GM21529 (cell line): ENCODE data around the gene EMILIN3.

Experiments used
- ATAC-seq: cut with Tn5 transposase; IDR thresholded peaks from one replicate; pipeline ENCODE4 v1.9.1; 2021; ENCODE audit not compliant: unreplicated experiment

EMILIN3 gene, protein sequence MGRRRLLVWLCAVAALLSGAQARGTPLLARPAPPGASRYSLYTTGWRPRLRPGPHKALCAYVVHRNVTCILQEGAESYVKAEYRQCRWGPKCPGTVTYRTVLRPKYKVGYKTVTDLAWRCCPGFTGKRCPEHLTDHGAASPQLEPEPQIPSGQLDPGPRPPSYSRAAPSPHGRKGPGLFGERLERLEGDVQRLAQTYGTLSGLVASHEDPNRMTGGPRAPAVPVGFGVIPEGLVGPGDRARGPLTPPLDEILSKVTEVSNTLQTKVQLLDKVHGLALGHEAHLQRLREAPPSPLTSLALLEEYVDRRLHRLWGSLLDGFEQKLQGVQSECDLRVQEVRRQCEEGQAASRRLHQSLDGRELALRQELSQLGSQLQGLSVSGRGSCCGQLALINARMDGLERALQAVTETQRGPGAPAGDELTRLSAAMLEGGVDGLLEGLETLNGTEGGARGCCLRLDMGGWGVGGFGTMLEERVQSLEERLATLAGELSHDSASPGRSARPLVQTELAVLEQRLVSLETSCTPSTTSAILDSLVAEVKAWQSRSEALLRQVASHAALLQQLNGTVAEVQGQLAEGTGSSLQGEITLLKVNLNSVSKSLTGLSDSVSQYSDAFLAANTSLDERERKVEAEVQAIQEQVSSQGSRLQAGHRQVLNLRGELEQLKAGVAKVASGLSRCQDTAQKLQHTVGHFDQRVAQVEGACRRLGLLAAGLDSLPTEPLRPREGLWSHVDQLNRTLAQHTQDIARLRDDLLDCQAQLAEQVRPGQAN

DNA sequence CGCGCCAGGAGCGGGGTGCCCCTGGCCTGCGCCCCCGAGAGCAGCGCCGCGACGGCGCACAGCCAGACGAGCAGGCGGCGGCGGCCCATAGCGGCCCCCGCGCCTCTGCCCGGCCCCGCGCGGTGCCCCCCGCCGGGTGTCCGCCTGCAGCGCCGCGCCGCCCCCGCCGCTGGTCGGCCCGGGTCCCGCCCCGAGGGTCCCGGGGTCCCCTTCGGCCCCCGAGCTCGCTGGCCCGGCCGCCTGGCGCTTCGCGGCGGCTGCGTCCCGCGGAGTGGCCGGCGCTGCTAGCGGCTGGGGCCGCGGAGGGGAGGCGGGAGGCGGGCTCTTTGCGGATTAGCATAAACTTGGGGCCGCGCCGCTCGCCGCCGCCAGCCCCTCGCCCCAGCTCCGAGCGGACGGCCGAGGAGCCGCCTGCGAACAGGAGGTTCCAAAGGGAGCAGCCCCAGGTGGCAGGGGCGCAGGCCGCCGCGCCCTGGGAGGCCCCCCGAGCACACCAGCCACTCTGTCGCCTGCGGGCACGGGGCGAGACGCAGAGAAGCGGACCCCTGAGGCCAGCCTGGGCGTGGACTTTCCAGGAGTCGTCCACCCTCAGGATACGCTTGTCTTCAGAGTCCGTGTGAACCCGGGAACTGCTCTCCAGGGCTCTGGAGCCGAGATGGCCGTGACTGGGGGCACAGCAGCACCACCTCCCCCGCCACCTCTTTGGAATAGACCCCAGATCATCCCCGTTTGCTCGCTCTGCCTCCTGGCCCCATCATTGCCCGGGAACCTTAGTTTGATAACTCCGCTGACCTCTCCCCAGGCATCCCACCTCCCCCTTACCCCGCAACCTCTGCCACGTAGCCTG lies at the start of gene EMILIN3:
EMILIN3 (minus strand) TSS at position 273 of the 847 bp plus-strand sequence; CDS start at position 89, 184 bp downstream.
- no peak for ATAC-seq

DNA sequence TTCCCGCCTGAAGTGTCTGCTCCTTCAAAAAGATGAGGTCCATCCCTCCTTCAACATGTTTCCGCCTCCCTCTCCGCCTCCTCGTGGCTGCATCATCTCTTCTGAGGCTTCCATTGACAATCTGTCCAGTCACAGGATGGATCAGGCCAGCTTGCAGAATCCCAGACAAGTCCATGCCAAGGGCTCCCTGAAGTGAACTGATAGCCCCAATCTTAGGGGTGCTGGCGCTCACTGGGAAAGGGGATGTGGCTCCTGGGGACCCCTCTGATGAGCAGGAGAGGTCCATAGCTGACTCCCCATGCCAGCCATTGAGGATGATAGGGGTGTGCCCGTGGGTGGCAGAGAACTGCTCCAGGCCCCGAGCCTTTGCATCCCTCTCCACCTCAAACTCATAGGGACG lies 48.6 kb upstream of the EMILIN3 start:
- no peak for ATAC-seq

GRCh38 chr20:41413169-41413568 lies 46.6 kb upstream of the EMILIN3 start:
- no peak for ATAC-seq

DNA sequence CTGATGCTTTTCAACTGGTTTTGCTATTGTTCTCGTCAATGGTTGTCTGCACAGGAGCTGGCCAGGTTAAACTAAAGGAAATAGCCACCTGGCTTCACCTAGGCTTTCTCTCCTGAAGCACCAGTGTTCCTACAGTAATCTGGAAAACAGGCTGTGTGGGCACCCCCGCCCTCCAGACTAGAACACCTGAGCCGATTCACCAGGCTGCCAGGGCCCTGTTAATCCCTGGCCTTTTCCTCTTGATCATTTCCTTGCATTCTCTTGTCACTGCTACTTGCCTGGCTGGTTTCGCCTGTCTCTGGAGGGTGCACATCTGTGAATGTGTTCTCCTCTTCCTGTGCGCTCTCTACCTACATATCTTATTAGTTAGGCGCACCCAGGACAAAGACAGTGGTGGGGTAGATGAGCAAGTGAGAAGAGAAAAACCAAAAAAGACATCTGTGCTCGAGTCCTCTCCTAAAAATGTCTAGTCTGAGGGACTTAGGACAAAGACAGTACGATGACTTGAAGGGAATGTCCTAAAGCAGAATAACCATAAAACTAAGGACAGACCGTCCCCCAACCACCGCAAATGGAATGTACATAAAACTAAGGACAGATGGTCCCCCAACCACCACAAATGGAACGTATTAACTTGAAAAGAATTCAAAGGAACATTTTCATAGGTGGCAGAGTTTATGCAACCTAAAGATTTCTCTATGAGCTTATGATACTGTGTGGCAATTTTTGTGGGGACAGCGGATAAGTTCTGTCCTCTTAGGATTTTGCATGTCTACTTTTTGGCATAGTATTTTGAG lies 45.9 kb upstream of the EMILIN3 start:
- ATAC-seq, result no peak

DNA sequence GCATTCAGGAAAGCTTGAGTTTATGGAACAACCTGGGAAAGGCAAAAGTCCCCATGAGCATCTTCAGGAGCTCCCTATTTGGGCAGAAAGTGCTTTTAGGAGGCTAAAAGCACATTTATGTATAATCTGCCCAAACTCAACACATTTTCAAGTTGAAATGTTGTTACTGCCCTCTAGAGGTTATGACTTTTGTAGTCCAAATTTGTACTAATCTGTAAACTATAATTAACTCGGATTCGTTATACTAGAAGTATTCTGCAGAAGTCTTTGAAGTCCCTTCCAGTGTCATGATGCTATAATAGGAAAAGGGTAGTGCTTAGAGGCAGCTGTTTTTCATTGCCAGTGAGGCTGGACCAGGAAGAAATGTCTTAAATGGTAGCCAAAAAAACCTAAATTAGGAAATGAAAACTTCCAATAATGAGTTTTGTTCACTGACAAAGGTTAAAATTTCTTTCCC lies 44.8 kb upstream of the EMILIN3 start:
- no peak for ATAC-seq

DNA sequence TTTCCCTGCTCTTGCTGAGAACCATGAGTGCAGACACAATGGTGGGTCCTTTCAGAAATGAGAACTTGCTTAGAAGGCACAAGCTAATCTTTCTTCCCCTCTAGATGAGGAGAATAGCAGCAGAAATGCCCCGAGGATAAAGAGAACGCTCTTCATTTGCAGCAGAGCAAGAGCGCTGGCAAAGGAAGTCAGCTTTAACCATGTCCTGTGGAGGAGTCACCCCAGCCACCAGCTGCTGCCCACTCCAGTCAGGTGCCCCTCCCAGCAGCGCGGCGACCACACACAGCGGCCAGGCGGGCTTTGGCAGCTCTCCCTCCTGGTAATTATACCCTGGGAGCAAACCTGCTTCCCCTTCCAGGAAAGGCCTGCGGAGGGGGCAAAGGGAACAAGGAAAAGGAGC lies 42.4 kb upstream of the EMILIN3 start:
- no peak for ATAC-seq

DNA sequence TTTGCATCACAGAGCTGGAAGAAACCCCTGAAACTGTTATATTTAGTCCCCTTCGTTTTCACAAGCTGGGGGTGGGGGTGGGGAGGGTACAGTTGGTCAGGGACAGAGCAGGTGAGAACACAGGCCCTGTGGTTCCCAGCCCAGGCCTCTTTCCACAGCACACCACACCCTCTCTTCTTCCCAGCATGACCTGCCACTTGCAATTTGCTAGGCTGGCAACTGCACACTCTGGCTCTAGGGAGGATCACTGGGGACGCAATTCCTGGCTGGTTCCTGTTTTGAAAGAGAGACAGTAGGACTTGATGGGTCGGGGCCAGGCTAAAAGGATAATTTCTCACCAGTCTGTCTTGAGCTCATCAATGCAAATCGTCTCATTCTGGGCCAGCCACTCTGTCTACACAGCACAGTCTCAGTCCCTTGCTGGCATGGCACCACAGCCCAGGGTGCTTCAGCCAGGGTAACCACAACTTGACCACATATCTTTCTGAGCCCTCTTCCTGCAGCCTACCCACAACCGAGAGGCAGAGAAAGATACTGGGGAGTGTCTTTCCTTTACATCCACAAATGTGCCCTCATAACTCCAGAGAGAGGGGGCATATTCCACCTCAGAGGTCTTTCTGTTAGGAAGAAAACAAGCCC lies 41.7 kb upstream of the EMILIN3 start:
- peak; percentile 74 for ATAC-seq

GRCh38 chr20:41407607-41408006 lies 41.0 kb upstream of the EMILIN3 start:
- ATAC-seq, result no peak

- no peak for ATAC-seq
Measured at GRCh38 chr20:41406896-41407444, 40.4 kb upstream of the EMILIN3 start.

DNA sequence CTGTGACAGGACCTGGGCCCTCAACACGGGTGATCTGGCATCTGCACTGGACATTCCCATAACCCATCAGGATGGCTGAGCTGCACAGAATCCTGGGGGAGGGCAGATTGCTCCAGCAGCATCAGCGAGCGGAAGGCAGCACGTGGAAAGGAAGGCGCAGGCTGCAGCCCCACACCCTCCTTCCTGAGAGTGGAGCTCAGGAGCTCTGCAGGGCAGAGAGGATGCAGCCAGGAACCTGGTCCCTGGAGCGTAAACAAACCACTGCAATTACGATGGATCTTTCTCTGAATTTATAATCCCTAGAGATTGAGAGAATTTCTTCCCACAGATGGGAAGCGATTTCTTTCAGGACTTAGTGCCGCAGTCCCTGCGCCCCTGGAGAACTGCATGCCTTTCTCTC lies 39.7 kb upstream of the EMILIN3 start:
- ATAC-seq, result no peak

GRCh38 chr20:41405436-41405835 lies 38.8 kb upstream of the EMILIN3 start:
- no peak for ATAC-seq

DNA sequence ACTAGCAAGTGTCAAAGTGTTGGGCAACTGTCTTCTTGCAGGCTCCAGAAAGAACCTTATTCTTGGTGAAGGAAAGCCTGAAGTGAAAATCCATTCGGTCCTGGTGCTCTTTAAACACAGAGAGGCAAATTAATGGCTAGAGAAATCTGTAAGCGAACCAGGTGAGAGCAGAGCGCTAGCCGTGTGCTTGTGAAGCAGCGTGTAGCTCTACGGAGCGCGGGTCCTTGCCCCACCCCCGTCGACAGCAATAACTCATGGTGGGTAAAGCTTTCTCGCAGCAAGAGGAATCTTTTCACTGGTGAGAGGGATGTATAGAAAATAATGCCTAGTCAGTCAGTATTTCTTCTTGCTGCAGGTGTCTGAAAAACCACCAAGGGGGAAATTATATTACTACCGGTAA lies 37.0 kb upstream of the EMILIN3 start:
- ATAC-seq, result no peak

- ATAC-seq, result no peak
Measured at GRCh38 chr20:41398408-41398807, 31.8 kb upstream of the EMILIN3 start.

GRCh38 chr20:41395667-41396664 lies 29.3 kb upstream of the EMILIN3 start:
- no peak for ATAC-seq

- no peak for ATAC-seq
Measured at GRCh38 chr20:41394931-41395666, 28.5 kb upstream of the EMILIN3 start.

- no peak for ATAC-seq
Measured at GRCh38 chr20:41394081-41394480, 27.5 kb upstream of the EMILIN3 start.

DNA sequence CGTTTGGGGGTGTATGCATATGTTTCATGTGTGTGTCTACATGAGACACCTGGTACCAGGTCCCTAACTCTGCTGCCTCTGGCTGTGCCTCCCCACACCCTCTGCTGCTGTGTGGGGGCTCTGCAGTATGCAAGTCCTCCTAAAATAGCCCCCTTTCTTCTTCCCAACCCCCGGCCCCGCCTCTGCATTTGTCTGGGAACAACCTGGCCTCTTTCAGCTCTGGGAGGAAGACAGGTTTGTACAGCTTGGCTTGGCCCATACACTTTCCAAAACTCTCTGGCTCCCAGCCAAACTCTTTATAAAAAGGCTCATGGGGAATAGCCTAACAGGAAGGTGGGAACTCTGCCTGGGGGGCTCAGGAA lies 27.1 kb upstream of the EMILIN3 start:
- ATAC-seq, result no peak
